LHCN-M2 (cell line): ENCODE measurements around the gene BICC1. TPM values are rescaled to one million over a fixed set of nuclear protein-coding genes. Genes with fewer than 3 reads are reported as not detected.
"Not testable (repeated sequence)": the region's sequence is repeated elsewhere in the genome, so short reads cannot be mapped to it uniquely, and the experiment has no call there.

ENCODE experiments used
- DNase-seq: peaks from one replicate; pipeline ENCODE4 v3.0.0-alpha.2; 2012; ENCODE audit warnings: low read depth
- total RNA-seq: library from RNA; depleted of rRNA; stranded (reverse); fragments of >200 nt; gene quantifications from 2 replicates; pipeline ENCODE4 v1.2.3, GENCODE V29; 2014; rRNA removed

BICC1 gene
- total RNA-seq, 1 experiment from 2014 or later: 20.7 TPM

DNA sequence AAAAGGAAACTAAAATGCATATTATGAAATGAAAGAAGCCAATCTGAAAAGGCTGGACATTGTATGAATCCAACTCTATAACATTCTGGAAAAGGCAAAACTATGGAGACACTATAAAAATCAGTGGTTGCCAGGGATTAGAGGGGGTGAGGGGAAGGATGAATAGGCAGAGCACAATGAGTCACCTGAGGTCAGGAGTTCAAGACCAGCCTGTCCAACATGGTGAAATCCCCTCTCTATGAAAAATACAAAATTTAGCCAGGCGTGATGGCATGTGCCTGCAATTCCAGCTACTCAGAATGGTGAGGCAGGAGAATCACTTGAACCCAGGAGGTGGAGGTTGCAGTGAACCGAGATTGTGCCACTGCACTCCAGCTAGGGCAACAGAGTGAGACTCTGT is 338.9 kb downstream of the BICC1 start:
- DNase-seq: peak; percentile 71

DNA sequence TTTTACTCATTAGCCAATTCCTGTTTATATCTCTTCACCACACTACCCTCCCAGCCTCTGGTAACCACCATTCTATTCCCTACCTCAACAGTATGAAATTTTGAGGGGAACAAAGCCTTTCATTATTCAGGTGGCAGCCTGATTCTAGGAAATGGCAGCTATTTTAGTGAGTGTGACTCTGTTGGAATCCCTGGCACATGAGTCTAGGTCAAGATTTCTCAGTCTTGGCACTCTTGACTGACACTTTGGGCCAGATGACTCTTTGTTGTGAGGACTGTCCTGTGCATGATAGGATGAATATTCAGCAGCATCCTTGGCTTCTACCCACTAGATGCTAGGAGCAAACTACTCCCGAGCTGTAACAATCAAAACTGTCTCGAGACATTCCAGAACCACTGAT is 341.0 kb downstream of the BICC1 start:
- DNase-seq: no peak

DNA sequence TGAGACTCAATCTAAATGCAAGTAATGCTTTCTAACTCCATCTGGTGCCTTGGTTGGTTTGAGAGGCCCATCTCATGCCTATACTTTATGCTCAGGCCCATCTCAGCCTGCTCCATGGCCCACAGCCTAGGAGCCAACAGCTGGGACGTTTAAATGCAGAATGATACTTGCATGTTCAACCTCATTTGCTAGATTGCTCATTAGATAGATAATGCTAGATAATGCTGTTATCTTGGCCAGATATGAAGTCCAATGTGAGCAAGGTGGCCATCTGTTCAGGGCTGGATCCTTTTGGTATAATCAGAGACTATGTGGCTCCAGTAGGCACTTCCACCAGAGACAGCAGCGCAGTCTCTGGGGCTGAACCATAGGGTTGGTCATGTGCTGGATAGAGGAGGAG is 342.1 kb downstream of the BICC1 start:
- DNase-seq: no peak

DNA sequence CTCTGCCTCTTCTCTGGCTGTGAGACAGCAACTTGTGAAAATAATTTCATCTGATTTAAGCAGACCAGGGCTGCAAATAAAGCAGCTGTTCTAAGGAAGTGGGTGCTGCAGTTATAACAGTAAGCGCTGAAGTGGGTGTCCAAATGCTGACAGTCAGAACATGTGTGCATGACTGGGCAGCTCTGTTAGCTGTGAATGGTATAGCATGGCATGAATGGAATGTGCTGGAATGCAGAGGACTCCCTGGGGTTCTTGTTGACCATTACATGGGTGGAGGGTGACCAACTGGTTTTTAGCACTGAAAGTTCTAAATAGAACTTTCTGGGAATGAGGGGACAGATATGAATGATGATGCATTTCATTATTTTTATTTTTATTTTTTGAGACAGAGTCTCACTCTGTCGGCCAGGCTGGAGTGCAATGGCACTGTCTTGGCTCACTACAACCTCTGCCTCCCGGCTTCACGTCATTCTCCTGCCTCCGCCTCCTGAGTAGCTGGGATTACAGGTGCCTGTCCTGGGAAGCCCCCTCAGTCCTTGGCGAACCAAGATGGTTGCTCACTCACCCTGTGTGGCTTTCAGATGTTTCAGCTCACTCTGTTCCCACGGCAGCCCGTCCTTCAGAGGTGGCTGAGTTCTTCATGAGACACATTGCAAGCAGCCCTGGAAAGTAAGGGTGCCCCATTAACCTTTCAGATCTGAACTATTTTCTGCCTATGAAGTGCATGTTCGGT is 344.0 kb downstream of the BICC1 start:
- DNase-seq: peak; percentile 100

DNA sequence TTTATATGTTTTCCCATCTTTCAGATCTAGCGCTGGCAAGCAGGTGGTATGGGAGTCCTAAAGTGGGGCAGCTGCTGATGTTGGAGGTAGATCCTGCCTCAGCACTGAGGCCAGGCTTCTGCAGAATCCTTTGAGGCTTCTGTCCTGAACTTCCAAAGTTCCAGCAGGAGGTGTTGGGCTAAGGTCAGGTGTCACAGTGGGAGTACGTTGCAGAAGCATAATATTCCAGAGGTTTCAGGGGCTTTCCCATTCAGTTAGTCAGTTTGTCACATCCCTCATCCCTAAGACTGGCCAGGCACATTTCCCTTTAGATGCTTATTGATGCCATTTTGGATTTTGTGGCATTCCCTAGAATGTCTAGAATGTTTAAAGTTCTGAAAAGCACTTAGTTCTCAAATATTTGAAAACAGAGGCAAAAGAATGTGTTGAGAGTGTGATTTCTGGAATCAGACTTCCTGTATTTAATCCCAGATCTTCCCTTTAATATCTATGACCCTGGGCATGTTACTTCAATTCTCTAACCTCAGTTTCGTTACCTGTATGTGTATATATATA is 344.7 kb downstream of the BICC1 start:
- DNase-seq: no peak

DNA sequence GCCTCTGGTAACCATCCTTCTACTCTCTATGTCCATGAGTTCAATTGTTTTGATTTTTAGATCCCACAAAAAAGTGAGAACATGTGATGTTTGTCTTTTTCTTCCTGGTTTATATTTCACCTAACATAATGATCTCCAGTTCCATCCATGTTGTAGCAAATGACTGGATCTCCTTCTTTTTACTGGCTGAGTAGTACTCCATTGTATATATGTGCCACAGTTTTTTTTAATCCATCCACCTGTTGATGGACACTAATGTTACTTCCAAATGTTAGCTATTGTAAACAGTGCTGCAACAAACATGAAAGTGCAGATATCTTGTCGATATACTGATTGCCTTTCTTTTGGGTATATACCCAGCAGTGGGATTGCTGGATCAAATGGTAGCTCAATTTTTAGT is 345.5 kb downstream of the BICC1 start:
- DNase-seq: not testable (repeated sequence)

DNA sequence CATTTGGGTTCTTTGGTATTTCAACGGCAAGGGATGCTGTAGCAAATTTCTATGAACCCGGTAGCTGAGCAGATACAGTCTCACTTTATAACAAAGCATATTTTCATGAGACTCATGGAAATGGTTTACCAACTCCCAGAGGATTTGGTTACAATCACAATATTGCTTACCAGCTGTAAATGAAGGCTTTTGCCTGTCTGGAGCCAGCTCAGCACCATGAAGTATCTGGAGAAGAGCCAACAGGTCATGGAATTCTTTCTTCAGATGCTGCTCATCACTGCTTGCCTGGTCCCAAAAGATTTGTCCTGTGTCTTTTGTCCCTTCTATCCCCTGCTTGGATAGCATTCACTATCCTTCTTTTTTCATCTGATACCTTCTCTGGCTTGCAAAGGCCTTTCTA is 346.9 kb downstream of the BICC1 start:
- DNase-seq: peak; percentile 84

DNA sequence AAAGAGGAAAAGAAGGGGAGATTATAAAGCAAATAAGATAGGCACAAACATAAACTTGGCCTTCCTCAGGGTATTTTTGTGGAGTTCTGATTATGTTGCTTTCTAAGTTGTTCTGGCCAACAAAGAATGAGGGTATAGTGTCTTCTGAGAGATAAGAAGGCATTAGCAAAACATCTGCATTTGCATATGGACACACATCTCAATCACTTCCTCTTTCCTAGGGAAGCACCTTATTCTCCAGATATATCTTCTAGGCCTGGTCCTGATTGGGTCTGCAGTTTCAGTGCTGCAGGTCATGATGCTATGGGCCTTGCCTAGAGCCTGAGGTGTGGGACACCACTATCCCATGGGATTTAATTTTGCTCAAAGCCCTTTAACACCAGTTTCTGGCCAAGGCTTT is 355.0 kb downstream of the BICC1 start:
- DNase-seq: no peak

DNA sequence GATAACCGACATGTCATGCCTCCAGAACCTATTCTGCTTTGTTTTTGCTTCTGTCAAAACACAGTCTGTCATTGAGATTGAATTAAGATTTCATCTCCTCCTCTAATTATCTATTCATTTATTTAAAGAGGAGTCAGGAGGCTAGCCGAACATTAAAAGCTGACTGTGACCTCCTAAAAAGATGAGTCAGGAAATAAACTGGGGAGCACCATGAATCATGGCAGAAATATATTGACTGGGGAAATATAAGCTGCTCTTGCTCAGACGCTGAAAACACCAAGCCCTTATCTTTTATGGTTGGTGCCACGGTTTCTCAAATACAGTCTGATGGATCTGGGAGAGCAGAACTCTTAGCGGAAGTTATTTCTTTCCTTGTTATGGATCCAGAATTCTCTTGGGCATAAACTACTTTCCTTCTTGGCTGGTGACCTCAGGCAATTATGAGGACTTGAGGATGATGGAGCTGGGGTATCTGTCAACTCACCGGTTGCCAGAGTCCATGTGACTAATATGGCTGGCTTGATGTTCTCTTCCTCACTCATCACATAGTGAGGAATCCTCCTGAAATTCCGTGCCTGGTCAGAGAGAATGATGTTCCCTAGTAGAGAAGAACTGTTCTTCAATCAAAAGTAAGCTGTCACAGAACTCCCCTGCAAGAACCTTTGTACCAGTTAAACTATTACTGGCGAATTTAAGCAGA is 356.2 kb downstream of the BICC1 start:
- DNase-seq: peak; percentile 58

DNA sequence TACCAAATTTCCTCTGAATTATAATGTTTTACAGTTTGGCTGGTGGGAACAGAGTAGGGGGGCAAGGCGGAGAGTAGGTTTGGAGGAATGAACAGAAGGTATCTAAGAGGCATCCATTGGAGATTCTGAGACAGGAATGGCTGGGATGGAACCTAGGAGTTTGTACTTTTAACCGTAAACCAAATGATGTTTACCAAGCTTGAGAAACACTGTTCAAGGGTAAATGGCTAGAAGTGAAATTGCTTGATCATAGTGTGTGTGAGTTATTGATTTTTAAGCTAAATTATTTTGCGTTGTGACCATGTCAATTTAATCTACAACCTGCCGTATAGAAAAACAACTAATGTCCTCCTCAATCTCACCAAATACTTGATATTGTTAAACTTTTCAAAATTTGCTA is 357.4 kb downstream of the BICC1 start:
- no peak for DNase-seq

DNA sequence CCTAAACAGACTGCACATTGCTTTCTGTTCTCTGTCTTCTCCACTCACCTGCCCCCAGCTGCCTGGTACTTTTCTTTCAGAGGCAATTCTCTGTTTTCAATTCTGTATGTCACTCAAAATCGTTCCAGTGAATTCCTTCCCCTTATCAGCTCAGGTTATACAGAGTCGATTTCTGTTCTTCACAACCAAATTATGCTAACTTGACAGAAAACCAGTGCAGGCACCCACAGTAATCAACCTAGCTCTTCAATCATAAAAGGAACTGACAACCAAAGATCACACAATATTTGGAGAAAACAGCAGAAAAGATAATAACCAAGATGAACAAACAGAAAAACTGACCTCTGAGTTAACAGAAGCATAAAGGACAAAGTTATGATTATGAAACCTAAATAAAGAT is 360.5 kb downstream of the BICC1 start:
- DNase-seq: no peak

Other genes with a start within 250 kb of the BICC1 start
- gene IPMK, start 245.0 kb upstream of the BICC1 start, total RNA-seq: 6.8 and 7.6 TPM in 2 replicates
- 17.8 and 21.6 TPM in 2 replicates for gene CISD1, start 243.7 kb upstream of the BICC1 start, total RNA-seq
- 17.1 and 18.5 TPM in 2 replicates for gene UBE2D1, start 177.9 kb upstream of the BICC1 start, total RNA-seq
- gene TFAM, start 127.5 kb upstream of the BICC1 start, total RNA-seq: 29.9 and 44.9 TPM in 2 replicates